ENCODE results near the gene PLXNA2. TPM values are rescaled to one million over a fixed set of nuclear protein-coding genes. Genes with fewer than 3 reads are reported as not detected.
A peak's percentile ranks its signal among the peaks of the same experiment; 100 is the strongest.

Gene PLXNA2
- total RNA-seq, 1 donor from 2014 or later = 1.7 TPM

- H3K36me3 Mint-ChIP-seq = peaks cover 2% of the 10 kb centered on the region
- H3K4me1 Mint-ChIP-seq = peaks cover 67% of the 10 kb centered on the region
- Histone ChIP-seq H3K27me3 (no peaks in the 10 kb centered on the region), H3K79me2 (ENCODE audit: low read depth) (no peaks in the 10 kb centered on the region), H3K4me2 (no peak overlapping the region), H3K9ac (no peak overlapping the region), H3K4me3 (no peak overlapping the region), H3F3A (ENCODE audit: low read depth) (peaks cover 62% of the 10 kb centered on the region), H4K20me1 (ENCODE audit: low read depth) (no peaks in the 10 kb centered on the region), H3K27ac (no peak overlapping the region), H3K4me1 (peaks cover 70% of the 10 kb centered on the region), H3K9me3 (ENCODE audit: low read depth) (no peaks in the 10 kb centered on the region), H3K36me3 (no peaks in the 10 kb centered on the region), H2AFZ (replicated peaks) (no peak overlapping the region)
- DNase-seq (ENCODE audit: low spot score) = no peak
- TF ChIP-seq CTCF (IDR thresholded peaks at IDR 0.05) (no peak), EZH2phosphoT487 (IDR thresholded peaks at IDR 0.05) (no peak), EZH2 (IDR thresholded peaks at IDR 0.05) (no peak)
- peaks cover 20% of the 10 kb centered on the region for H3K27me3 Mint-ChIP-seq (ENCODE audit: insufficient read depth, low read depth)
- no peaks in the 10 kb centered on the region for H3K9me3 Mint-ChIP-seq
- no peak overlapping the region for H3K4me3 Mint-ChIP-seq
- no peak overlapping the region for H3K27ac Mint-ChIP-seq
Measured at GRCh38 chr1:208156741-208157140, 87.4 kb downstream of the PLXNA2 start.

GRCh38 chr1:208156310-208156709, 87.9 kb downstream of the PLXNA2 start:
- no peak overlapping the region for H3K4me3 ChIP-seq
- no peaks in the 10 kb centered on the region for H3K79me2 ChIP-seq (ENCODE audit: low read depth)
- no peak overlapping the region for H3K27ac ChIP-seq
- Mint-ChIP-seq H3K4me3 (no peak overlapping the region), H3K27ac (no peak overlapping the region), H3K36me3 (peaks cover 2% of the 10 kb centered on the region), H3K4me1 (peaks cover 63% of the 10 kb centered on the region), H3K27me3 (ENCODE audit: insufficient read depth, low read depth) (peaks cover 20% of the 10 kb centered on the region), H3K9me3 (no peaks in the 10 kb centered on the region)
- TF ChIP-seq EZH2phosphoT487 (IDR thresholded peaks at IDR 0.05) (no peak), CTCF (IDR thresholded peaks at IDR 0.05) (no peak), EZH2 (IDR thresholded peaks at IDR 0.05) (no peak)
- peaks cover 70% of the 10 kb centered on the region for H3K4me1 ChIP-seq
- H3K9ac ChIP-seq = no peak overlapping the region
- no peak overlapping the region for H2AFZ ChIP-seq (replicated peaks)
- peaks cover 62% of the 10 kb centered on the region for H3F3A ChIP-seq (ENCODE audit: low read depth)
- no peaks in the 10 kb centered on the region for H3K36me3 ChIP-seq
- DNase-seq (ENCODE audit: low spot score) = no peak
- H4K20me1 ChIP-seq (ENCODE audit: low read depth) = no peaks in the 10 kb centered on the region
- no peaks in the 10 kb centered on the region for H3K27me3 ChIP-seq
- H3K9me3 ChIP-seq (ENCODE audit: low read depth) = no peaks in the 10 kb centered on the region
- H3K4me2 ChIP-seq = no peak overlapping the region

- Histone ChIP-seq H3K79me2 (ENCODE audit: low read depth) (no peaks in the 10 kb centered on the region), H3K27ac (peak overlapping the region; percentile 16), H3K27me3 (no peaks in the 10 kb centered on the region), H3K36me3 (no peaks in the 10 kb centered on the region), H3K9ac (no peak overlapping the region), H3K4me3 (no peak overlapping the region), H4K20me1 (ENCODE audit: low read depth) (no peaks in the 10 kb centered on the region), H3K4me1 (peaks cover 70% of the 10 kb centered on the region), H3K9me3 (ENCODE audit: low read depth) (no peaks in the 10 kb centered on the region), H2AFZ (replicated peaks) (no peak overlapping the region), H3K4me2 (peak overlapping the region; percentile 37), H3F3A (ENCODE audit: low read depth) (peaks cover 60% of the 10 kb centered on the region)
- TF ChIP-seq EZH2 (IDR thresholded peaks at IDR 0.05) (no peak), CTCF (IDR thresholded peaks at IDR 0.05) (no peak), EZH2phosphoT487 (IDR thresholded peaks at IDR 0.05) (no peak)
- DNase-seq (ENCODE audit: low spot score) = peak; percentile 48
- H3K4me1 Mint-ChIP-seq = peaks cover 49% of the 10 kb centered on the region
- H3K36me3 Mint-ChIP-seq = no peaks in the 10 kb centered on the region
- peaks cover 17% of the 10 kb centered on the region for H3K27me3 Mint-ChIP-seq (ENCODE audit: insufficient read depth, low read depth)
- H3K4me3 Mint-ChIP-seq = no peak overlapping the region
- no peaks in the 10 kb centered on the region for H3K9me3 Mint-ChIP-seq
- peak overlapping the region; percentile 31 for H3K27ac Mint-ChIP-seq
Measured at GRCh38 chr1:208154679-208155642, 89.2 kb downstream of the PLXNA2 start.
